ENCODE data around the gene GPNMB.
"Not testable (repeated sequence)": the region's sequence is repeated elsewhere in the genome, so short reads cannot be mapped to it uniquely, and the experiment has no call there.

The GPNMB gene

DNA sequence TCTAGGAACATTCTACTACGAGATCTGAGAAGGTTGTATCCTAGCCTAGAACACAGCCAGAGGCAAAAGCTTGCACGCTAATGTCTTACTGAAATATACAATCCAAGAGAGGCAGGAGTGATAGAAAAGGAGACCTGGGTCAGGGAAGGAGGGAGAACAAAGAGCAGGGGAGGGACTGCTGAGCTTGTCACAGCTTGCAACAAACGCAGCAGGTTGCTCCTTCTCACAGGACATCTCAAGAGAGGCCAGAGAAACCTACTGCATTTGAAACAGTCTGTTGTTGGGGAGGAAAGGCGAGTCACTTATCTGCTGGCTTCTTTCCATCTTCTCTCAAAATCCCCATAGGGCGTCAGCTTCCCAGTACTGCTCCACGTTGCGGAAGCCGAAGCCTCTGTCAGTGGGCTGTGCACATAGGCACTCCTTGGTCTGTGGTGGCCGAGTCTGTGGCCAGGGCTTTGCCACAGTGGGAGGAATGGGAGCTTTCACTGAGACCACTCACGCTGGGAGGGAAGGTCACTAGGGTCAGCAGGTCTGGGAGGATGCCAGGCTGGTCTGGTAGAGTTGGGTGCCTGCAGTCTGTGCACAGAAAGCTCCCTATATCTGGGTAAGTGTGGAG lies 25.8 kb upstream of the GPNMB start:
- no peak overlapping the region for H3K4me3 ChIP-seq (replicated peaks; ENCODE audit: low read depth, low read length)
- no peak for DNase-seq (ENCODE audit: extremely low read depth, insufficient read length)
- H3K27me3 ChIP-seq (replicated peaks; ENCODE audit: control insufficient read depth, insufficient read depth, low read length) = no peaks in the 10 kb centered on the region
- no peaks in the 10 kb centered on the region for H3K36me3 ChIP-seq (ENCODE audit: control insufficient read depth, insufficient read depth, low read length)
- TF ChIP-seq CTCF (IDR thresholded peaks at IDR 0.05; ENCODE audit: insufficient read depth, low read length, poor library complexity, severe bottlenecking) = no peak

- no peaks in the 10 kb centered on the region for H3K36me3 ChIP-seq (ENCODE audit: control insufficient read depth, insufficient read depth, low read length)
- no peak overlapping the region for H3K4me3 ChIP-seq (replicated peaks; ENCODE audit: low read depth, low read length)
- DNase-seq (ENCODE audit: extremely low read depth, insufficient read length) = no peak
- no peaks in the 10 kb centered on the region for H3K27me3 ChIP-seq (replicated peaks; ENCODE audit: control insufficient read depth, insufficient read depth, low read length)
- TF ChIP-seq CTCF (IDR thresholded peaks at IDR 0.05; ENCODE audit: insufficient read depth, low read length, poor library complexity, severe bottlenecking) = no peak
These were observed 24.0 kb upstream of the GPNMB start for GRCh38 chr7:23222439-23223030.

- H3K4me3 ChIP-seq (replicated peaks; ENCODE audit: low read depth, low read length); H3K36me3 ChIP-seq (ENCODE audit: control insufficient read depth, insufficient read depth, low read length); H3K27me3 ChIP-seq (replicated peaks; ENCODE audit: control insufficient read depth, insufficient read depth, low read length); DNase-seq (ENCODE audit: extremely low read depth, insufficient read length): not testable (repeated sequence)
These were observed 22.2 kb upstream of the GPNMB start for GRCh38 chr7:23224364-23224763.

DNA sequence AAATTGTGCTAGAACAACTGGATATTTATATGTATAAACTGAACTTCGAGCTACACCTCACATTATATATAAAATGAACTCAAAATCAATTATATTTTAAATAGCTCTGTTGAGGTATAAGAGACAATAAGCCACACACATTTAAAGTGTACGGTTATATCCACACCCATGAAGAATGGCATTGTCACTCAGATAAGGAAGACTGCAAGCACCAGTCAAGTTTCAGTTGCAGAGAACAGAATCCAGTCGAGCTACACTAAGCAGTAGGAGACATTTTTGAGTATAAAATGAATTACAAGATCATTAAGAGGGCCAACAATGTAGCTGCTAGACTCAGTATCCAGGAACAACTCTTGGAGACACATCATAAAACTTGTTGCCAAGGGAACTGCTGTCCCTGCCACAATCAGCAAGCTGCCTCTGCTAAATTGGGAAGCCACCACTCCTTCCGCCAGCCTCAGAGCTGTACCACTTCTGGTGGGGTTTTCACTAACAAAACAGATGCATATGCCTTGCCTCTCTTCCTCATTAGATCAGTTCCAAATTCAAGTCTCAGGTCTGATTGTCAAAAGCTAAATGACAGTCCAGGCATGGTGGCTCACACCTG lies 19.6 kb upstream of the GPNMB start:
- H3K27me3 ChIP-seq (replicated peaks; ENCODE audit: control insufficient read depth, insufficient read depth, low read length) = no peaks in the 10 kb centered on the region
- no peaks in the 10 kb centered on the region for H3K36me3 ChIP-seq (ENCODE audit: control insufficient read depth, insufficient read depth, low read length)
- H3K4me3 ChIP-seq (replicated peaks; ENCODE audit: low read depth, low read length) = no peak overlapping the region
- TF ChIP-seq CTCF (IDR thresholded peaks at IDR 0.05; ENCODE audit: insufficient read depth, low read length, poor library complexity, severe bottlenecking) = no peak
- no peak for DNase-seq (ENCODE audit: extremely low read depth, insufficient read length)

DNA sequence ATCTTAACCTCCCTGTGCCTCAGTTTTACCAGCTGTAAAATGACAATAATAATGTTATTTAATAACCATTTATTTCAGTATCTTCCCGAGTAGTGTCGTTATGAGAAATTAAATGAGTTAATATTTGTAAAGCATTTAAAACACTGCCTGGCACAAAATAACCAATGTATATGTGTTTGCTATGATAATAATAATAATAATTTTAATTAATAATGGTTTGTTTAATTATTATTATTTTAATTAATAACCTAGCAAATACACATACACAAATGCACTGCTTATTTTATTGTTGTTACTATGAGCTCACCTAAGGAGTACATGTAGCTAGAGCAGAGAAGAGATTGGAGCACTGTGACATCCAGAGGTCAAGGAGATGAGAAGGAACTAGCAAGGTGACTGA lies 18.2 kb upstream of the GPNMB start:
- H3K36me3 ChIP-seq (ENCODE audit: control insufficient read depth, insufficient read depth, low read length) = no peaks in the 10 kb centered on the region
- H3K4me3 ChIP-seq (replicated peaks; ENCODE audit: low read depth, low read length) = no peak overlapping the region
- TF ChIP-seq CTCF (IDR thresholded peaks at IDR 0.05; ENCODE audit: insufficient read depth, low read length, poor library complexity, severe bottlenecking) = no peak
- no peaks in the 10 kb centered on the region for H3K27me3 ChIP-seq (replicated peaks; ENCODE audit: control insufficient read depth, insufficient read depth, low read length)
- no peak for DNase-seq (ENCODE audit: extremely low read depth, insufficient read length)

GRCh38 chr7:23230641-23231101 lies 15.9 kb upstream of the GPNMB start:
- no peak for DNase-seq (ENCODE audit: extremely low read depth, insufficient read length)
- no peak overlapping the region for H3K4me3 ChIP-seq (replicated peaks; ENCODE audit: low read depth, low read length)
- H3K36me3 ChIP-seq (ENCODE audit: control insufficient read depth, insufficient read depth, low read length) = no peaks in the 10 kb centered on the region
- TF ChIP-seq CTCF (IDR thresholded peaks at IDR 0.05; ENCODE audit: insufficient read depth, low read length, poor library complexity, severe bottlenecking) = no peak
- no peaks in the 10 kb centered on the region for H3K27me3 ChIP-seq (replicated peaks; ENCODE audit: control insufficient read depth, insufficient read depth, low read length)
